Measurements from ENCODE around the gene EFCAB13. TPM values are rescaled to one million over a fixed set of nuclear protein-coding genes. Genes with fewer than 3 reads are reported as not detected.

Gene EFCAB13
- total and polyA plus RNA-seq, 2 donors from 2014 or later: 2.2 to 18.8 TPM

DNA sequence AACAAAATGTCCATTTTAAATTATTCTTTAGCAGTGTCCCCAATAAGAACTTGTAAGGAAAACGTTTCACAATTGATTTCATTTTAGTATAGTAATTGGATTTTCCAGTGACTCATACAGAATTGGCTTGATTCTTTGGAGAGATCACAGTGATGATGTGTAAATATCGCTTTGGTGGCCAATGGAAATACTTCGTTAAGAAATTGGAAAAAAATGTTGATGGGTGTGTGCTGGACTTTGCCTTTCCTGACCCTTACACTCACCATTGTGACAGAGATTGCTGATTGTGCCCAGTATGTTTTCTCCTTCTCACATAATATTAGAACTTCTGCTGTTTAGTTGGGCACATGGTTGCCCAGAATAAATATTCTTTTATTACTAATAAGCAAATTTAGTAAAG, 7.4 kb upstream of the EFCAB13 start:
- no peaks in the 10 kb centered on the region for H3K27me3 ChIP-seq (ENCODE audit: control insufficient read depth, insufficient read depth, low read length)
- H3K36me3 ChIP-seq (ENCODE audit: control insufficient read depth in 2 of 3, insufficient read depth in 3 of 3, low read length in 3 of 3): no peaks in the 10 kb centered on the region
- peaks cover 0 to 2% (median 0%) of the 10 kb centered on the region in 3 donors for H3K9me3 ChIP-seq (ENCODE audit: control insufficient read depth in 2 of 3, insufficient read depth in 1 of 3, low read length in 3 of 3)
- H3K9ac ChIP-seq (ENCODE audit: low read length in 3 of 3): no peak overlapping the region
- TF ChIP-seq, protein P1, sequence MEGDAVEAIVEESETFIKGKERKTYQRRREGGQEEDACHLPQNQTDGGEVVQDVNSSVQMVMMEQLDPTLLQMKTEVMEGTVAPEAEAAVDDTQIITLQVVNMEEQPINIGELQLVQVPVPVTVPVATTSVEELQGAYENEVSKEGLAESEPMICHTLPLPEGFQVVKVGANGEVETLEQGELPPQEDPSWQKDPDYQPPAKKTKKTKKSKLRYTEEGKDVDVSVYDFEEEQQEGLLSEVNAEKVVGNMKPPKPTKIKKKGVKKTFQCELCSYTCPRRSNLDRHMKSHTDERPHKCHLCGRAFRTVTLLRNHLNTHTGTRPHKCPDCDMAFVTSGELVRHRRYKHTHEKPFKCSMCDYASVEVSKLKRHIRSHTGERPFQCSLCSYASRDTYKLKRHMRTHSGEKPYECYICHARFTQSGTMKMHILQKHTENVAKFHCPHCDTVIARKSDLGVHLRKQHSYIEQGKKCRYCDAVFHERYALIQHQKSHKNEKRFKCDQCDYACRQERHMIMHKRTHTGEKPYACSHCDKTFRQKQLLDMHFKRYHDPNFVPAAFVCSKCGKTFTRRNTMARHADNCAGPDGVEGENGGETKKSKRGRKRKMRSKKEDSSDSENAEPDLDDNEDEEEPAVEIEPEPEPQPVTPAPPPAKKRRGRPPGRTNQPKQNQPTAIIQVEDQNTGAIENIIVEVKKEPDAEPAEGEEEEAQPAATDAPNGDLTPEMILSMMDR (IDR thresholded peaks at IDR 0.05; ENCODE audit: borderline replicate concordance, extremely low read depth, insufficient read depth): no peak
- intact Hi-C loops (cut with DNase I): loop anchor here (5.0 kb wide), 1 partner anchor 84 kb away; no protein-coding TSS in a partner anchor
- DNase-seq (no peak), FAIRE-seq (no peak)
- H3K4me3 ChIP-seq (ENCODE audit: low read length in 3 of 3): no peak overlapping the region
- no peak overlapping the region for H3K27ac ChIP-seq (ENCODE audit: low read depth in 2 of 2, low read length in 2 of 2)
- peaks cover 0 to 6% (median 0%) of the 10 kb centered on the region in 3 donors for H3K4me1 ChIP-seq (ENCODE audit: control insufficient read depth in 2 of 3, insufficient read depth in 2 of 3, low read depth in 1 of 3, low read length in 3 of 3)

DNA sequence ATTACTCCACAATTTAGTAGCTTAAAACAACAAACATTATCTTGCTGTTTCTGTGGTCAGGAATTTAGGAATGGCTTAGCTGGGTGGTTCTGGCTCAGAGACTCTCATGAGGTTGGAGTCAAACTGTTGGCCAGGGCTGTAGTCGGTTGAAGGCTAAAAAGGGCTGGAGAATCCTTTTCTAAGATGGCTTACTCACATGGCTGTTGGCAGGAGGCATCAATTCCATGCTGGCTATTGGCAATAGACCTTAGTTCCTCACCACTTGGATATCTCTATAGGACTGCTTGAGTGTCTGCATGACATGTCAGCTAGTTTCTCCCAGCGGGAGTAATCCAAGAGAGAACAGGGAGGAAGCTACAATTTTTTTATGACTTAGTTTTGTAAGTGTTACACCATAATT, 6.6 kb upstream of the EFCAB13 start:
- FAIRE-seq (no peak), DNase-seq (no peak)
- Histone ChIP-seq H3K36me3 (ENCODE audit: control insufficient read depth in 2 of 3, insufficient read depth in 3 of 3, low read length in 3 of 3) (no peaks in the 10 kb centered on the region), H3K4me3 (ENCODE audit: low read length in 3 of 3) (no peak overlapping the region), H3K4me1 (ENCODE audit: control insufficient read depth in 2 of 3, insufficient read depth in 2 of 3, low read depth in 1 of 3, low read length in 3 of 3) (peaks cover 0 to 6% (median 0%) of the 10 kb centered on the region in 3 donors), H3K9me3 (ENCODE audit: control insufficient read depth in 2 of 3, insufficient read depth in 1 of 3, low read length in 3 of 3) (peaks cover 0 to 2% (median 0%) of the 10 kb centered on the region in 3 donors), H3K27ac (ENCODE audit: low read depth in 2 of 2, low read length in 2 of 2) (no peak overlapping the region), H3K27me3 (ENCODE audit: control insufficient read depth, insufficient read depth, low read length) (no peaks in the 10 kb centered on the region), H3K9ac (ENCODE audit: low read length in 3 of 3) (no peak overlapping the region)
- TF ChIP-seq, protein P1 (IDR thresholded peaks at IDR 0.05; ENCODE audit: borderline replicate concordance, extremely low read depth, insufficient read depth): no peak
- intact Hi-C loops (cut with DNase I): loop anchor here (5.0 kb wide), 1 partner anchor 85 kb away; no protein-coding TSS in a partner anchor

DNA sequence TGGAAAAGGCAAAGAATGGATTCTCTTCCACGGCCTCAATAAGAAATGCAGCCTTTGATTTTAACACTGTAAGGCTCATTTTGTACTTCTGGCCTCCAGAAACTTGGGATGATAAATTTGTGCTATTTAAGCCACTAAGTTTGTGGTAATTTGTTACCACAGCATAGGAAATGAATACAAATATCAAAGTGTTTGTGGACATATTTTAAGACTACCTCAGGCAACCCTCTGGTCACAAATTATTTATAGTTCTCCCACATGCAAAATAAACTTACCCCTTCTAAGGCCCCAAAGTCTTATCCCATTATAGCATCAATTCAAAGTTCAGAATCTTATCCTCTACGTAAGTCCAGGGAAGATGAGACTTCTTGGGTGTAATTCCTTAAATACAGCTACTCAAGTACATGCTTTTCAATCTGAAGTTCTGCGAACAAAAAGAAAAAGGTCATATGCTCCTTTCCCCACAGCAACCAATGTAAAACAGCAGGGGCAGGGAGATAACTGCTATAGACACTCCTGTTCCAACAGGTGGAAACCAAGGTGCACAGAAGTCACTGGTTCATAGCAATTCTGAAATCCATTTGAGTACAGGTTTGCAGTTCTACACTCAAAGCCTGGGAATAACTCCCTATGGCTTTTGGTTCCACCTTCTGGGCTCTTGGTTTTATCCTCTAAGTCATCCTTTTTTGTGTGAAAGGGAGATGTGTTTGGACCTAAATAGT, 5.4 kb upstream of the EFCAB13 start:
- DNase-seq (no peak), FAIRE-seq (no peak)

More for the DNA sequence above, 5.4 kb upstream of the EFCAB13 start:
- TF ChIP-seq, protein P1 (IDR thresholded peaks at IDR 0.05; ENCODE audit: borderline replicate concordance, extremely low read depth, insufficient read depth): no peak
- no peak overlapping the region for H3K4me3 ChIP-seq (ENCODE audit: low read length in 3 of 3)
- no peaks in the 10 kb centered on the region for H3K36me3 ChIP-seq (ENCODE audit: control insufficient read depth in 2 of 3, insufficient read depth in 3 of 3, low read length in 3 of 3)
- peaks cover 0 to 2% (median 0%) of the 10 kb centered on the region in 3 donors for H3K9me3 ChIP-seq (ENCODE audit: control insufficient read depth in 2 of 3, insufficient read depth in 1 of 3, low read length in 3 of 3)
- no peak overlapping the region for H3K27ac ChIP-seq (ENCODE audit: low read depth in 2 of 2, low read length in 2 of 2)
- no peak overlapping the region for H3K9ac ChIP-seq (ENCODE audit: low read length in 3 of 3)
- intact Hi-C loops (cut with DNase I): loop anchor here (5.0 kb wide), 1 partner anchor 86 kb away; no protein-coding TSS in a partner anchor
- peaks cover 0 to 6% (median 0%) of the 10 kb centered on the region in 3 donors for H3K4me1 ChIP-seq (ENCODE audit: control insufficient read depth in 2 of 3, insufficient read depth in 2 of 3, low read depth in 1 of 3, low read length in 3 of 3)
- H3K27me3 ChIP-seq (ENCODE audit: control insufficient read depth, insufficient read depth, low read length): no peaks in the 10 kb centered on the region

Measured in kidney (tissue), 14 donors.